SK-N-SH (cell line): ENCODE data around the gene NRBP1. TPM values are rescaled to one million over a fixed set of nuclear protein-coding genes. Genes with fewer than 3 reads are reported as not detected.

ENCODE experiments used
- CTCF ChIA-PET: fragments of 300-600, 350-600 bp; formaldehyde crosslinking; extraction: SDS; loops from one replicate; lab custom pipeline; 2021; lab: Yijun Ruan, JAX
- POLR2A ChIA-PET: fragments of 350-600 bp; sonication (Branson Sonifier 250); formaldehyde crosslinking; extraction: SDS; loops from one replicate; lab custom pipeline; 2020; ENCODE audit warnings: antibody characterized with exemption, inconsistent platforms; lab: Yijun Ruan, JAX
- DNase-seq: peaks from one replicate; pipeline ENCODE4 v3.0.0; 2012
- H2AFZ ChIP-seq: fragments of 200-600 bp; sonication (generic); 2 replicates; pipeline ENCODE4 v1.8.1; 2016; ENCODE audit warnings: antibody characterized with exemption, mild to moderate bottlenecking, low read depth
- H3F3A ChIP-seq: fragments of 200-600 bp; sonication (generic); replicated peaks from 2 replicates; pipeline ENCODE3; 2016; ENCODE audit warnings: antibody characterized with exemption, mild to moderate bottlenecking; ENCODE audit not compliant: insufficient read depth
- H3K27ac ChIP-seq, 2 experiments: fragments of 200-500 bp in 1 of 2; fragments of 200-600 bp in 1 of 2; sonication (Bioruptor generic) in 1 of 2; sonication (generic), shearing (Covaris generic) in 1 of 2; 2 replicates each; pipeline versions ENCODE4 v1.5.1 to v1.6.1; 2014 to 2016; ENCODE audit warnings: low read depth in 2 of 2, inconsistent platforms in 1 of 2, low read length in 1 of 2, mild to moderate bottlenecking in 1 of 2, mixed read lengths in 1 of 2
- H3K27me3 ChIP-seq: fragments of 200-600 bp; sonication (generic), shearing (Covaris generic); 2 replicates; pipeline ENCODE4 v1.6.1; 2016; ENCODE audit warnings: mixed run types; ENCODE audit not compliant: insufficient read depth
- H3K36me3 ChIP-seq, 2 experiments: fragments of 200-500 bp in 1 of 2; fragments of 200-600 bp in 1 of 2; sonication (Bioruptor generic) in 1 of 2; sonication (generic) in 1 of 2; replicated peaks in 1 of 2; 2 replicates each; pipeline versions ENCODE3 to v1.5.1; 2014 to 2016; ENCODE audit warnings: low read length in 1 of 2, mild to moderate bottlenecking in 1 of 2; ENCODE audit not compliant: insufficient read depth in 2 of 2, control insufficient read depth in 1 of 2
- H3K4me1 ChIP-seq, 2 experiments: fragments of 200-500 bp in 1 of 2; fragments of 200-600 bp in 1 of 2; sonication (Bioruptor generic) in 1 of 2; sonication (generic), shearing (Covaris generic) in 1 of 2; 2 replicates each; pipeline versions ENCODE4 v1.5.1 to v1.6.1; 2014 to 2016; ENCODE audit warnings: low read depth in 1 of 2, low read length in 1 of 2, mixed run types in 1 of 2; ENCODE audit not compliant: insufficient read depth in 2 of 2, control insufficient read depth in 1 of 2
- H3K4me2 ChIP-seq: fragments of 200-600 bp; sonication (generic), shearing (Covaris generic); 2 replicates; pipeline ENCODE4 v1.6.1; 2017; ENCODE audit warnings: mixed run types
- H3K4me3 ChIP-seq, 2 experiments: fragments of 200-500 bp in 1 of 2; fragments of 200-600 bp in 1 of 2; sonication (Bioruptor generic) in 1 of 2; sonication (generic), shearing (Covaris generic) in 1 of 2; 2 replicates each; pipeline versions ENCODE4 v1.5.1 to v1.8.1; 2014 to 2016; ENCODE audit warnings: low read depth in 2 of 2, inconsistent platforms in 1 of 2, low read length in 1 of 2, mild to moderate bottlenecking in 1 of 2, mixed read lengths in 1 of 2, moderate library complexity in 1 of 2
- H3K79me2 ChIP-seq: fragments of 200-600 bp; sonication (generic); 2 replicates; pipeline ENCODE4 v1.8.1; 2017; ENCODE audit warnings: mild to moderate bottlenecking; ENCODE audit not compliant: insufficient read depth
- H3K9ac ChIP-seq: fragments of 200-600 bp; sonication (generic); 2 replicates; pipeline ENCODE4 v1.6.1; 2017; ENCODE audit warnings: mixed run types
- H3K9me2 ChIP-seq: fragments of 200-600 bp; sonication (generic); 2 replicates; pipeline ENCODE4 v1.6.1; 2017; ENCODE audit warnings: mixed run types
- H3K9me3 ChIP-seq: fragments of 200-600 bp; sonication (generic); 2 replicates; pipeline ENCODE4 v1.6.1; 2017; ENCODE audit warnings: mixed run types, mild to moderate bottlenecking, moderate library complexity
- H4K20me1 ChIP-seq: fragments of 200-600 bp; sonication (generic); 2 replicates; pipeline ENCODE4 v1.6.1; 2017; ENCODE audit warnings: mild to moderate bottlenecking, mixed run types; ENCODE audit not compliant: insufficient read depth
- CHD2 ChIP-seq: fragments of 150-350 bp; IDR thresholded peaks from 2 replicates; pipeline ENCODE4 v1.6.1; 2018; ENCODE audit warnings: low read length; ENCODE audit not compliant: partially characterized antibody
- ELF1 ChIP-seq: IDR thresholded peaks from 2 replicates; pipeline ENCODE4 v1.4.0; 2012
- EP300 ChIP-seq, 2 experiments: IDR thresholded peaks; 2 replicates each; pipeline versions ENCODE4 v1.4.0 to v1.6.1; 2012; ENCODE audit warnings: borderline replicate concordance in 1 of 2, low read depth in 1 of 2, low read length in 1 of 2
- FOSL2 ChIP-seq: IDR thresholded peaks from 2 replicates; pipeline ENCODE4 v1.4.0; 2012; ENCODE audit warnings: low read depth, mild to moderate bottlenecking, moderate library complexity, borderline replicate concordance
- JUND ChIP-seq: IDR thresholded peaks from 2 replicates; pipeline ENCODE4 v1.4.0; 2012
- POLR2AphosphoS5 ChIP-seq: IDR thresholded peaks from 2 replicates; pipeline ENCODE4 v1.6.1; 2012; ENCODE audit warnings: low read depth, low read length
- RCOR1 ChIP-seq: fragments of 150-350 bp; IDR thresholded peaks from 2 replicates; pipeline ENCODE4 v1.6.1; 2017; ENCODE audit warnings: antibody characterized with exemption, low read length
- SIN3A ChIP-seq: IDR thresholded peaks from 2 replicates; pipeline ENCODE4 v1.6.1; 2012; ENCODE audit warnings: low read depth, mild to moderate bottlenecking, low read length, moderate library complexity, borderline replicate concordance
- TCF12 ChIP-seq: IDR thresholded peaks from 2 replicates; pipeline ENCODE4 v1.4.0; 2012
- WGBS: methylation state at CpG from one replicate; pipeline ENCODE4 v1.1.6; 2017; ENCODE audit warnings: low lambda C conversion rate; 5-methylcytosine and 5-hydroxymethylcytosine counted together
- polyA plus RNA-seq, 3 experiments: library from polyadenylated mRNA; depleted of rRNA; stranded (reverse); fragments of >200 nt; gene quantifications; 2 replicates each; pipeline ENCODE4 v1.2.3, GENCODE V29; 2012
- TF ChIP-seq, protein P1 (sequence below): IDR thresholded peaks from 2 replicates; pipeline ENCODE4 v1.4.0; 2012; ENCODE audit warnings: low read depth, borderline replicate concordance
- TF ChIP-seq, protein P2 (sequence below): IDR thresholded peaks from 2 replicates; pipeline ENCODE4; 2012
- TF ChIP-seq, protein P3 (sequence below): fragments of 150-350 bp; IDR thresholded peaks from 2 replicates; pipeline ENCODE4 v1.6.1; 2017; ENCODE audit warnings: antibody characterized with exemption, low read length, low read depth, borderline replicate concordance

Gene NRBP1
- polyA plus RNA-seq, 1 of the 3 experiments (the other 2 are of a cell fraction) = 182 TPM

DNA sequence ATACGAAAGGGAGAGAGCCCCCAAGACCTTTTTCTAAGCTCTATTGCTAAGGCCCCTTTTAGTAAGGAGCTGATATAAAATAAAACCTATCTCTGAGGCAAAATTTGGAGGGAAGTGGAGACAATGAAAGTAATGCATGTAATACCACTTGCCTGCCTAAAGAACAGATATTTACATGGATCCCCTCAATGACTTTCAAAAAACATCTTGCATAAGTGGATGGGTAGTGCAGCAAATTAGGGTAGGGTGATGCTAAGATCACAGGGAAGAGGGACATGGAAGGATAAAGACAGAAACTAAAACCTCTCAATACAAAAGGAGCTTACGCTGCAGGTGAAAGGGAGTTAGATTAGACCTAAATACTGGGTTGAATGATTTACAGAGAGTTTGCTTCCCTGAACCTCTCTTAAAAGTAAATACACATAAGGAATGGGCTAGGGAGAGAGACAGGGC is 49.0 kb upstream of the NRBP1 start:
- Histone ChIP-seq H3K79me2 (peaks cover 36% of the 10 kb centered on the region), H3F3A (peaks cover 39% of the 10 kb centered on the region), H3K4me2 (peak overlapping the region; percentile 89), H3K9ac (peak overlapping the region; percentile 77), H3K27me3 (no peaks in the 10 kb centered on the region), H2AFZ (no peak overlapping the region), H3K27ac (peak overlapping the region; percentile 68 to 95), H4K20me1 (peaks cover 4% of the 10 kb centered on the region; the same call in 1 of the 2 replicates), H3K36me3 (peaks cover 49 to 79% of the 10 kb centered on the region in 2 experiments), H3K4me3 (peak overlapping the region; percentile 80 to 86), H3K4me1 (peaks cover 15 to 58% of the 10 kb centered on the region in 2 experiments; a peak in 3 of 4 replicates), H3K9me3 (no peaks in the 10 kb centered on the region), H3K9me2 (no peaks in the 10 kb centered on the region)
- TF ChIP-seq SIN3A = no peak
- no peak for TF ChIP-seq EP300 (IDR thresholded peaks at IDR 0.05; ENCODE audit: borderline replicate concordance in 1 of 2, low read depth in 1 of 2, low read length in 1 of 2)
- TF ChIP-seq RCOR1 = peak; percentile 6; the same call in 1 of the 2 replicates
- TF ChIP-seq, protein P1, sequence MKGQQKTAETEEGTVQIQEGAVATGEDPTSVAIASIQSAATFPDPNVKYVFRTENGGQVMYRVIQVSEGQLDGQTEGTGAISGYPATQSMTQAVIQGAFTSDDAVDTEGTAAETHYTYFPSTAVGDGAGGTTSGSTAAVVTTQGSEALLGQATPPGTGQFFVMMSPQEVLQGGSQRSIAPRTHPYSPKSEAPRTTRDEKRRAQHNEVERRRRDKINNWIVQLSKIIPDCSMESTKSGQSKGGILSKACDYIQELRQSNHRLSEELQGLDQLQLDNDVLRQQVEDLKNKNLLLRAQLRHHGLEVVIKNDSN = no peak
- TF ChIP-seq CHD2 = no peak
- TF ChIP-seq TCF12 = no peak
- no peak for TF ChIP-seq JUND
- TF ChIP-seq, protein P2, sequence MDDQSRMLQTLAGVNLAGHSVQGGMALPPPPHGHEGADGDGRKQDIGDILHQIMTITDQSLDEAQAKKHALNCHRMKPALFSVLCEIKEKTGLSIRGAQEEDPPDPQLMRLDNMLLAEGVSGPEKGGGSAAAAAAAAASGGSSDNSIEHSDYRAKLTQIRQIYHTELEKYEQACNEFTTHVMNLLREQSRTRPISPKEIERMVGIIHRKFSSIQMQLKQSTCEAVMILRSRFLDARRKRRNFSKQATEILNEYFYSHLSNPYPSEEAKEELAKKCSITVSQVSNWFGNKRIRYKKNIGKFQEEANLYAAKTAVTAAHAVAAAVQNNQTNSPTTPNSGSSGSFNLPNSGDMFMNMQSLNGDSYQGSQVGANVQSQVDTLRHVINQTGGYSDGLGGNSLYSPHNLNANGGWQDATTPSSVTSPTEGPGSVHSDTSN = 0 out of 2 replicates have a peak, but pooled peaks have one; percentile 2
- TF ChIP-seq ELF1 = no peak
- 63% methylated on average over 2 of the region's 2 CpGs for WGBS
- no peak for DNase-seq
- POLR2A ChIA-PET = interaction anchor here (1.3 to 4.4 kb wide), 6 partner anchors 8 to 249 kb away, joined by 3 to 34 read pairs (median 18); partner anchors contain the start of genes CCDC121, EIF2B4, GPN1 and GTF3C2
- CTCF ChIA-PET = interaction anchor here (1.3 to 5.7 kb wide), 4 partner anchors 9 to 304 kb away, joined by 4 to 36 read pairs (median 16); partner anchors contain the start of genes EIF2B4, PPM1G and SNX17

DNA sequence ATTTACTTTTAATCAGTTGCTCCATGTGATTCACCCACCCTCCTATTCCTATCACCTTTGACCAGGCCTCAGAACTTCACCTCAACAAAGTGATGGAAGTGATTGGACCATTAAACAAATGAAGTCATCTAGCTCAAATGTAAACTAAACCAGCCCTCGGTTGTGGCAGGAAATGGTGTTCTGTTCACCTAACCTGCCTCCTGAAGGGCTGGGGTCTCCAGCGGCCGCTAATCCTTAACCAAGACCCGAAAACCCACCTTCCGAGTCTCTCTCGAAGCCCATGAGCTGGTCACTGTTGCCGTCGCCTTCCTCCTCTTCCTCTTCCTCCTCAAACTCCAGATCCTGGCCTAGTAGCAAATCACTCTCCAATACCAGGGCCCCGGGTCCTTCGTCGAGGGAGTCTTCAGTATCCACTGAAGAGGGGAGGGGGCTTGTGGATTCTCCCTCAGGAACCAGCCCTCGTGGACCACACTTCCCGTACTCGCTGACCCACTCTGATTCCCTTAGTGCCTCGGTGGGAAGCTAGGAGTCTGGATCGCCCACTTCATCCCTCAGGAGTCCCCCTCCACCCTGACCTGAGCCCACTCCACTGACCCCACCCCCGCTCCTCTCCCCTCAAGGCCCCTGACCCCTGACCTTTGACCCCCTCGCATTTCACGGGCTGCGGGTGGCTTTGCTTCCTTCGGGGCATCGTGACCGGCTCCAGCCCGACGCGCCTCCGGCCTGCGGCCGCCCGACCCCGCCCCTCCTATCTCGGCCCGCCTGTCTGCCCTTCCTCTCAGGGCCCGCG is 48.4 kb upstream of the NRBP1 start:
- Histone ChIP-seq H3K36me3 (peaks cover 44 to 79% of the 10 kb centered on the region in 2 experiments), H3K79me2 (peaks cover 31% of the 10 kb centered on the region), H4K20me1 (peaks cover 4% of the 10 kb centered on the region; the same call in 1 of the 2 replicates), H2AFZ (0 out of 2 replicates have a peak overlapping the region, but pooled peaks have one; percentile 33), H3K27me3 (no peaks in the 10 kb centered on the region), H3K4me3 (peak overlapping the region; percentile 80 to 86), H3K9ac (peak overlapping the region; percentile 77), H3K4me2 (peak overlapping the region; percentile 89), H3K9me3 (no peaks in the 10 kb centered on the region), H3F3A (peaks cover 44% of the 10 kb centered on the region), H3K27ac (peak overlapping the region; percentile 68 to 95), H3K4me1 (peaks cover 15 to 58% of the 10 kb centered on the region in 2 experiments; a peak in 3 of 4 replicates), H3K9me2 (no peaks in the 10 kb centered on the region)
- CTCF ChIA-PET = interaction anchor here (0.9 to 5.7 kb wide), 8 partner anchors 10 to 304 kb away, joined by 3 to 36 read pairs (median 4); partner anchors contain the start of genes EIF2B4, GTF3C2, PPM1G and SNX17
- WGBS = 1% methylated on average over 30 of the region's 35 CpGs
- POLR2A ChIA-PET = interaction anchor here (1.0 to 4.4 kb wide), 7 partner anchors 9 to 249 kb away, joined by 3 to 34 read pairs (median 17); partner anchors contain the start of genes CCDC121, EIF2B4, GPN1 and GTF3C2
- DNase-seq = peak; percentile 47
- TF ChIP-seq, protein P3, sequence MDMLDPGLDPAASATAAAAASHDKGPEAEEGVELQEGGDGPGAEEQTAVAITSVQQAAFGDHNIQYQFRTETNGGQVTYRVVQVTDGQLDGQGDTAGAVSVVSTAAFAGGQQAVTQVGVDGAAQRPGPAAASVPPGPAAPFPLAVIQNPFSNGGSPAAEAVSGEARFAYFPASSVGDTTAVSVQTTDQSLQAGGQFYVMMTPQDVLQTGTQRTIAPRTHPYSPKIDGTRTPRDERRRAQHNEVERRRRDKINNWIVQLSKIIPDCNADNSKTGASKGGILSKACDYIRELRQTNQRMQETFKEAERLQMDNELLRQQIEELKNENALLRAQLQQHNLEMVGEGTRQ = 0 out of 2 replicates have a peak, but pooled peaks have one; percentile 3
- TF ChIP-seq, protein P2 = peak; percentile 3
- TF ChIP-seq RCOR1 (peak; percentile 0; the same call in 1 of the 2 replicates), POLR2AphosphoS5 (peak; percentile 57), FOSL2 (no peak; the same call in 1 of the 2 replicates)
- TF ChIP-seq, protein P1 = no peak
- TF ChIP-seq, all 33 proteins: peak for 4
